ENCODE data around the gene VANGL1.

DNA sequence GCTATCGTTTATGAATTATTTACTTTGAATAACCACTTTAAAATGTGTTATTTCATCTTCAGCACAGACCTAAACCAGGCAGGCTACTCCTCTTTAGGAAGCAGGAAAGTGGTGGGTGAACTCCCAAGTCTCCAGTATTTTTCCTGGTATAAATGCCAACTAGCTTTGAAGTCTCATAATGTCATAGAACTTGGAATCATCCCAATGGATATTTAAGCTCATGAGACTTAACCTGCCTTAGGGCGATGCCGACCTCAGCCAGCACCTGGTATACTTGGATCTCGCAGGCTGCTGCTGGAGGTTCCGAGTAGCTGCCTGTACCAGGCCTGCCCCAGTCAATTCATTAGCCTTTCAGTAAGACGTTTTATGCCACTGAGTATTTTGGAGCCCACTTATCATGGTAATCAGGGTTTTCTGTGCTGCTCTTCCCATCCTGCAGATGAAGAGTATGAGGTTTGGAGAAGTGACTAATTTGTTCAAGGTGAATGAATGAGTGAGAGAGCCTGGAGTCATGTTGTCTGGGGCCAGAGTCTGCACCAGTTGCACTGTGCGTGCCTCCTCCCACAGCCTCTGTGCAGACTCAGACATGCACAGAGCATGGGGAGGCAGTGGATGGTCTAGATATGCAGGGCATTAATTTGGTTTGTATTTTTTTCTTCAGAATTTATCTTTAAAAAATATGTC is 34.9 kb downstream of the VANGL1 start:
- TF ChIP-seq POLR2A (IDR thresholded peaks at IDR 0.05; ENCODE audit: low read depth): no peak
- TF ChIP-seq, protein P1, sequence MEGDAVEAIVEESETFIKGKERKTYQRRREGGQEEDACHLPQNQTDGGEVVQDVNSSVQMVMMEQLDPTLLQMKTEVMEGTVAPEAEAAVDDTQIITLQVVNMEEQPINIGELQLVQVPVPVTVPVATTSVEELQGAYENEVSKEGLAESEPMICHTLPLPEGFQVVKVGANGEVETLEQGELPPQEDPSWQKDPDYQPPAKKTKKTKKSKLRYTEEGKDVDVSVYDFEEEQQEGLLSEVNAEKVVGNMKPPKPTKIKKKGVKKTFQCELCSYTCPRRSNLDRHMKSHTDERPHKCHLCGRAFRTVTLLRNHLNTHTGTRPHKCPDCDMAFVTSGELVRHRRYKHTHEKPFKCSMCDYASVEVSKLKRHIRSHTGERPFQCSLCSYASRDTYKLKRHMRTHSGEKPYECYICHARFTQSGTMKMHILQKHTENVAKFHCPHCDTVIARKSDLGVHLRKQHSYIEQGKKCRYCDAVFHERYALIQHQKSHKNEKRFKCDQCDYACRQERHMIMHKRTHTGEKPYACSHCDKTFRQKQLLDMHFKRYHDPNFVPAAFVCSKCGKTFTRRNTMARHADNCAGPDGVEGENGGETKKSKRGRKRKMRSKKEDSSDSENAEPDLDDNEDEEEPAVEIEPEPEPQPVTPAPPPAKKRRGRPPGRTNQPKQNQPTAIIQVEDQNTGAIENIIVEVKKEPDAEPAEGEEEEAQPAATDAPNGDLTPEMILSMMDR (IDR thresholded peaks at IDR 0.05): no peak

Data from esophagus muscularis mucosa (tissue), 3 donors.